GM18873 (cell line): ENCODE measurements around the gene HJV.
"Not testable (repeated sequence)": the region's sequence is repeated elsewhere in the genome, so short reads cannot be mapped to it uniquely, and the experiment has no call there.

ENCODE experiments used
- ATAC-seq: cut with Tn5 transposase; IDR thresholded peaks from one replicate; pipeline ENCODE4 v1.9.1; 2021; ENCODE audit warnings: mild to moderate bottlenecking, moderate library complexity, moderate number of reproducible peaks; ENCODE audit not compliant: unreplicated experiment, low FRiP score

HJV gene, protein sequence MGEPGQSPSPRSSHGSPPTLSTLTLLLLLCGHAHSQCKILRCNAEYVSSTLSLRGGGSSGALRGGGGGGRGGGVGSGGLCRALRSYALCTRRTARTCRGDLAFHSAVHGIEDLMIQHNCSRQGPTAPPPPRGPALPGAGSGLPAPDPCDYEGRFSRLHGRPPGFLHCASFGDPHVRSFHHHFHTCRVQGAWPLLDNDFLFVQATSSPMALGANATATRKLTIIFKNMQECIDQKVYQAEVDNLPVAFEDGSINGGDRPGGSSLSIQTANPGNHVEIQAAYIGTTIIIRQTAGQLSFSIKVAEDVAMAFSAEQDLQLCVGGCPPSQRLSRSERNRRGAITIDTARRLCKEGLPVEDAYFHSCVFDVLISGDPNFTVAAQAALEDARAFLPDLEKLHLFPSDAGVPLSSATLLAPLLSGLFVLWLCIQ

DNA sequence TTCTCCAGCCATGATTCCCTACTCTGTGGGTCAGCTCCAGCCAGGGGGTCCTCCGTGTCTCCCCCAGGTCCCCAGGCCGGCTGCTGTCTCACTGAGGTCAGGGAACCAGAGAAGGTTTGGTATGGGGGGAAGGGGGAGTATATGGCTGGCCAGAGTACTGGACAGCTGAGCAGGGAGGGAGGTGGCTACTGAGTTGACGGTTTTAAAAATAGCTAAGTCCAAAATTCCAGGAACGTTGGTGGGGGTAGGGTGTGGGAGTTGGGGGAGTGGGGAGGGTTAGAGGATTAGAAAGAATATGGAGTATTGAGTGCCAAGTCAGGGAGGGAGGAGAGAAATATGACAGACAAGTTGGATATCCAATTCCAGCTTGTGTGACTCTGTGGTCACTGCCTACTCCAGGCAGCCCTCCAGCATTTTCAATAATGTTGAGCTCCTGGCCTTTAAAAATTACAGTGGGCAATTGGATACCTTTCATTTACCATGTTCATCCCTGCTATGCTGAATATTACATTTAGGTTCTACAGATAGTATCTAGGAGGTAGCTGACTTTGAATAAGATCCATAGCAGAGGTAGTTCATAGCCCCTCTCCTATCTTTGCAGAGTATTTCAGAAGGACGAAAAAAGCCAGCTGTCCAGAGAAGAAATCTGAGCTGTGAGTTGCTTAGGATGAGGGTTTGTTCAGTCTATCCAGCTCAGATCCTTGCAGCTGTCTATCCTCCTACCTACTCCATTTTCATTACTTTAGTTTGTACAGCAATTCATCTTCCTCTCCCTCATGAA lies at the start of gene HJV:
Gene HJV, minus strand, starts transcription at position 114 of the 781 bp plus-strand sequence. CDS start 1,504 bp downstream, outside the sequence.
- ATAC-seq: no peak

- not testable (repeated sequence) for ATAC-seq
These were observed 37.6 kb upstream of the HJV start for GRCh38 chr1:146059148-146059547.

DNA sequence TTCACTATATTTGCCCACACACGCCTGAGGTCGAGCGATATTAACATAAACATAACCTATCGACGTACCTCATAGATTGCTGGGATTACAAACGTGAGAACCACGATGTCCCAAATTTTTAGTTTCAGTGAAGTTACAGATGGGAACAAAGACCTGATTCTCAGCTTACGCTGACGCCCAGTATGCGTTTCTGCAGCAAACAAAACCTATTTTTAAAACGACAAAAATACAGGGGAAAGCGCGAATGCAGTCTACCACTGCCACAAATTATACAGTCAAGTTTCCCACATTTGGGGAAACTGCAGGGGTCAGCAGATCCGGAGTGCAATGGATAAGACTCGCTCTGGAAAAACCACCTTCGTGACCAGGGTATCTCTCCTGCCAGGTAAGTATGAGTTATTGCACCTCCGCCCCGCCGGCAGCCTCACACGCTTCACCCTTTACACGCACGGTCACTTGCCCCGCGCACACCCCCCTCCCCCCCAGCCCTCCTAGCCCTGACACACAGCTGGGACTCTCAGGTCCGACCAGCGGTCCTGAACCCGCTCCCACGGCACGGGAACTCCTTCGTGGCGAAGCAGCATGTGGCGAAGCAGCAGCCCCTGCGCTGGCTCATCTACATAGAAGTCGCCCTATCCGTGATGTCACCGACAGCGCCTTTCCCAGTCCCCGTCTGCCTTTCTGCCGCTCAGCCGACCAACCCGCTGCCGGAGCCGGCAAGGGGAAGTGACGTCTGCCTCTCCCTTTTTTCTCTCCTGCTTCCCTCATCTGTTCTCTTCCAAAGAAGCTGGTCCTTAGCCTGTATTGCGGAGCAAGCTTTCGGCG lies 30.5 kb upstream of the HJV start:
- peak; percentile 72 for ATAC-seq

DNA sequence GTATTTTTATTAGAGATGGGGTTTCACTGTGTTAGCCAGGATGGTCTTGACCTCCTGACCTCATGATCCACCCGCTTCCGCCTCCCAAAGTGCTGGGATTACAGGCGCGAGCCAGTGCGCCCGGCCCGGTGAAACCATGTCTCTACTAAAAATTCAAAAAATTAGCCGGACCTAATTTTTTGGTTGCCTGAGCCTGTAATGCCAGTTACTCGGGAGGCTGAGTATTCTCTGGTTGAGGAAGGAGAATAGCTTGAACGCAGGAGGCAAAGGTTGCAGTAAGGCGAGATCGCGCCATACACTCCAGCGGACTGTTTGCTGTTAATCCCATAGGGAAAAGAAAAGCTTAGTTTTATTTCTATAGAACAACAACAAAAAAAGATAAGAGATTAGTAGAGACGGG lies 29.9 kb upstream of the HJV start:
- ATAC-seq: peak; percentile 23

DNA sequence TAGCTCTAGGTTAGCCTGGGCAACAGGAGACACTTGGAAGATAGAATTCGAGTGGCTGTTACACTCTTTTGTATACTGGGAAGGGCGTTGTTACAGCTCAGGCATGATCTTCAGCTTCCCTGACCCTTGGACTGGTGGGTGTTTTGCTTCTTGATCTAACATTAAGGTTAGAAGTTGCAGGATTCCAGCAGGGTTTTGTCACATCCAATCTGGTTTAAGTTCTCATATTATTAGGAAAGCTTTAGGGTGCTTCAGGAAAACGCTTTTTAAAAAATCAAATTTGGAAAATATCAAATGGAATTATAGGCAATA lies 29.1 kb upstream of the HJV start:
- ATAC-seq: not testable (repeated sequence)

- ATAC-seq: not testable (repeated sequence)
These were observed 28.5 kb upstream of the HJV start for GRCh38 chr1:146049866-146050651.

DNA sequence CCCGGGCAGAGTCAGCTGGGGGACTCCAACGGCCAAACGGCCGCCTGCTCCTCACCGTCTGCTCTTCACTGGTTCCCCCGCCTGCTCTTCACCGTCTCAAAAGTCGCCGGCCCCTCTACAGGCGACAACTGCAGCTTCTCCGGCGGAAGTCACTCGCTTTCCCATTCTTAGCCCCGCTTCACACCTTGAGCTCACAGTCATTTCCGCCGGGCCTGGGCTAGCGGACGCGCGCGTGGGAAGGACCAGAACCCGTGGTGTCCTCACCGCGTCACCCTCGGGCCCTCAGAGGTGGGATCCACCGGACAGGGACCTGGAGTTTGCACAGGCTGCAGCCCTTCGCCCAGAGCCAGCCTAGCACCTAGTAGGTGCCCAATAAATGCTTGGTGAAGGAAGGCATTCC lies 27.9 kb upstream of the HJV start:
- ATAC-seq: no peak

DNA sequence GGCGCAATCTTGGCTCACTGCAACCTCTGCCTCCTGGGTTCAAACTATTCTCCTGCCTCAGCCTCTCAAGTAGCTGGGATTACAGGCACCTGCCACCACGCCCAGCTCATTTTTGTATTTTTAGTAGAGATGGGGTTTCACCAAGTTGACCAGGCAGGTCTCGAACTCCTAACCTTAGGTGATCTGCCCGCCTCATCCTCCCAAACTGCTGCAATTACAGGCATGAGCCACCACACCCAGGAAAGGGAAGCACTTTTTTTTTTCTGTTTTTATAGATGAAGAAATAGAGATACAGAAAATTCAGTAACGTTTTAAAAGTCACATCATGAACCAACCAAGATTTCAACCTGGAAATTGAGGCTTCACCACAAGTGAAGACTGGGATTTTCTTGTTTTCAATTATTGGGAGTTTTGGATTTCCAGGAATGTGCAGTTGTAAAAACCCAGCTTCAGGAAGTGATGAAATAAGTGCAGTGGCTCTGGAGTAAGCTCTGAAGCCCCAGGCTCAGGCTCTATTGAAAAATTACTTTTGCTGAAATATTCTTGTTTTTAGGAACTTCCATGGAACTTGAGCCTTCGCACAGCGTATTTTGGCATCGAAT lies 27.1 kb upstream of the HJV start:
- not testable (repeated sequence) for ATAC-seq

DNA sequence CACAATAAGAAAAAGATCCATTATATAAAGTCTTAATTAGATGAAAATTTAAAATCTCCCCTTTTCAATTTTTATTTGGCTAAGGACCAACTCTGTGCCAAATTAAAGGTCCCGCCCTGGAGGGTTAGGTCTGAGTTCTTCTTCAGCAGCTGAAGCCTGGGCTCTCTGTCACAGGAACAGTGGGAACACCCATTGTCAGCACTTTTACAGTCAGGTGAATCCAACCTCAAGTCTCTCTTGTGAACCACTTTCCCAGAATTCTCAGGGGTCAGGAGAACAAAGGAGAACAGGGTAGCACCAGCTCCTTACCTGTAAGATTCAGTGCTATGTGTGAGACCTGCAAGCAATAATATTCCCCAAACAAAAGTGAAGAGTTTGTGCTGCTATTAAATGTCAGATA lies 25.1 kb upstream of the HJV start:
- no peak for ATAC-seq

- no peak for ATAC-seq
These were observed 18.3 kb upstream of the HJV start for GRCh38 chr1:146039844-146040194.

GRCh38 chr1:146036965-146037646 lies 15.6 kb upstream of the HJV start:
- peak; percentile 13 for ATAC-seq

DNA sequence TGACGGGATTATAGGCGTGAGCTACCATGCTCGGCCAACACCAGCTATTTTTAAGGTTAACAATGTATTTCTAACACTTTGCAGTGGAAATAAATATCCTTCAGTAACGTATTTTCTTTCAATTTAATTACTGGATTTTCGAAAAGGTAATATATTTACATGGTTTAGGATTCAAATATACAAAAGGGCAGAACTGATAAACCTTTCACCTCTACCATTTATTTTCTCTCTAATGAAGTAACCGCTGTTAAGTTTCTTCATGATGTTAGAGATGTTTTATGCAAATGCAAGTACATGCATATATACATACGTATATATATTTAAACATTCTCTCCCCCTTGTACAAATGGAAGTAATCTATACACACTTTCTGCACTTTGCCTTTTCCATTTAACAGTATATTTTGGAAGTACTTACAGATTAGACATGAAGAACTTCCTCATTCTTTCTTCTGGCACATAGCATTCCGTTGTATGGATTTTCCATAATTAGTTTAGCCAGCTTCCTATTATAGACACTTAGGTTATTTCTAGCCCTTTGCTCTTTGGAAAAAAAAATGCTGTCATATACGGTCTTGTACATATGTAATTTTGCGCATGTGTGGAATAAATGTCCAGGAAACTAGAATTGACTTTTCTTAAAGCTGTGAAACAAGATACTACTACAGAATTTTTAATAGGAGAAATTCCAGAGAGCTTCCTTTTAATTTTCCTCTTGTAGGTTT lies 14.9 kb upstream of the HJV start:
- no peak for ATAC-seq

DNA sequence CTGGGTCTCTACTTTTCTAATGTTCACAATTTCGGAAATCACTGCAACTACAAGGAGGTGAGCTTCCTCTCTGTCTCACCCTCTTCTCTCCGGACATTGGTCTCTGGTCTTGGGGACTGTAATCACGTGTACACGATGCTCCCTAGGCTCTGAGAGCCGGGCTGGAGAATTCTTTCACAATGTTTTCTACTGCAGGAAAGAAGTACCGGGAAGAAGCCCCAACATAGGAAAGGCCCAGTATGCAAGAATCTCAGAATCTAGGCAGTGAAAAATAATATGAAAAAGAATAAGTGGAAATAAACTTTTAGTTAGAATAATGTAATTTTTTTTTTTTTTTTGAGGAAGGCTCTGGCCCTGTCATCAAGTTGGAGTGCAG lies 13.5 kb upstream of the HJV start:
- no peak for ATAC-seq

- no peak for ATAC-seq
These were observed 11.2 kb upstream of the HJV start for GRCh38 chr1:146032631-146033219.

GRCh38 chr1:146031476-146031875 lies 9.9 kb upstream of the HJV start:
- no peak for ATAC-seq

GRCh38 chr1:146029117-146029516 lies 7.6 kb upstream of the HJV start:
- ATAC-seq: no peak

GRCh38 chr1:146026650-146027049 lies 5.1 kb upstream of the HJV start:
- not testable (repeated sequence) for ATAC-seq

DNA sequence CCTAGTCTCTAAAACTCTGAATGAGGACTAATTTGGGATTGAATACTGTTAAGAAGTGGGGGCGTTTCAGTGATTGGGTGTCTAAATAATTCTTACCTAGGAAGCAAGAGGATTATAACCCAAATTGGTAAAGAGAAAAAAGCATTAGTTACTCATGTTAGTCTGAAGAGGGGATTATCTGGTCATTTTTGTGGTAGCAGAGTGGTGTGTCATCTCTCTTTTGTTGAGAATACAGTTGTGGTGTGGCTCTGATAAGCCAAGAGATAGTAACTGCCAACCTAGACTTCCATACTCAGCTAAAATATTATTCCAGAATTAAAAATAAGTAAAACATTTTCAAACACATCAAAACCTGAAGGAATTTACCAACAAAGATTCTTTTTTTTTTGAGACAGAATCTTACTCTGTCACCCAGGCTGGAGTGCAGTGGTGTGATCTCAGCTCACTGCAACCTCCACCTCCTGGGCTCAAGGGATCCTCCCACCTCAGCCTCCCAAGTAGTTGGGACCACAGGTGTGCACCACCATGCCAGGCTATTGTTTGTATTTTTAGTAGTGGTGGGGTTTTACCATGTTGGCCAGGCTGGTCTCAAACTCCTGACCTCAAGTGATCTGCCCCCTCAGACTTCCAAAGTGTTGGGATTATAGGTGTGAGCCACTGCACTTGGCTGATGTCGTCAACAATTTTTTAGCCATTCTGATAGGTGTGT lies 4.4 kb upstream of the HJV start:
- ATAC-seq: not testable (repeated sequence)
